H1 (cell line): Measurements from ENCODE around the gene QSOX1. TPM values are rescaled to one million over a fixed set of nuclear protein-coding genes. Genes with fewer than 3 reads are reported as not detected.

ENCODE experiments used
- BRCA1 ChIP-seq: IDR thresholded peaks from 2 replicates; pipeline ENCODE4 v1.6.1; 2012; ENCODE audit warnings: low read depth, low read length, improper control_type of control experiment
- CHD2 ChIP-seq: IDR thresholded peaks from 2 replicates; pipeline ENCODE4 v1.6.1; 2012; ENCODE audit warnings: low read length, improper control_type of control experiment
- CREB1 ChIP-seq: IDR thresholded peaks from 2 replicates; pipeline ENCODE4 v1.6.1; 2012; ENCODE audit warnings: inconsistent platforms
- SP1 ChIP-seq: IDR thresholded peaks from 2 replicates; pipeline ENCODE4 v1.6.1; 2011; ENCODE audit warnings: low read depth, low read length
- polyA plus RNA-seq, 7 experiments: library from polyadenylated mRNA; depleted of rRNA in 3 of 7; stranded (reverse) in 5 of 7; unstranded in 2 of 7; fragments of >200 nt in 5 of 7; fragments of 200-250 nt in 2 of 7; gene quantifications; 1 replicate in 5 of 7; 2 replicates in 1 of 7; 4 replicates in 1 of 7; pipeline versions ENCODE4 v1.2.1 to v1.2.3, GENCODE V29; 2011 to 2013; ENCODE audit warnings: missing spikeins in 2 of 7, mixed read lengths in 2 of 7
- total RNA-seq: library from RNA; stranded (reverse); fragmentation: NEBNext Ultra II Directional; extraction: Animal tissue kit (Norgen Biotek cat#: 25700); gene quantifications from 2 replicates; pipeline ENCODE4 v1.2.1, GENCODE V29; 2021

QSOX1 gene
- total and polyA plus RNA-seq, 2 of the 8 experiments (the other 6 are each of a cell fraction or from before 2014, with no cell fraction given) = 97.7 to 123 TPM

- TF ChIP-seq BRCA1 = no peak
- TF ChIP-seq SP1 = no peak
- no peak for TF ChIP-seq CREB1
- no peak for TF ChIP-seq CHD2
These were observed 19.1 kb upstream of the QSOX1 start (continued) for GRCh38 chr1:180135535-180135934.
